SKM-1 treated with dmso at 0.1 percent for 144 hours (cell line): ENCODE data around the gene TMCO4.
A peak's percentile ranks its signal among the peaks of the same experiment; 100 is the strongest.

ENCODE experiments used
- DNase-seq: peaks from one replicate; lab custom pipeline; 2025; ENCODE audit not compliant: unreplicated experiment; lab: John Stamatoyannopoulos, UW

Gene TMCO4

DNA sequence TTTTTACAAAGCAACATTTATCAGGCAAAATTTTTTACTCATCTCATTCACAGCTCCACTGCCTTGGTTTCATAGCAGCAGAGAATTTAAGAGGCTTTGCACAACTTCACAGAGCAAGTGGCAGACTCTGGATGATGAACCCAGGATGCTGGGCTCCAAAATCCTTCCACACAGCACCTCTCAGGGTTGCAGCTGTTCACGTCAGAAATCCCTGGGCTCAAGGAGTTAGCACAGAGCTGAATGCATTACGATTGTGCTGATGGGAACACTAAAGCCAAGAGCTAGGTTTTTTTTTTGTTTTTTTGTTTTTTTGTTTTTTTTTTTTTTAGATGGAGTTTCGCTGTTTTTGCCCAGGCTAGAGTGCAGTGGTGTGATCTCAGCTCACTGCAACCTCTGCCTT, 137.4 kb downstream of the TMCO4 start:
- DNase-seq, result no peak

DNA sequence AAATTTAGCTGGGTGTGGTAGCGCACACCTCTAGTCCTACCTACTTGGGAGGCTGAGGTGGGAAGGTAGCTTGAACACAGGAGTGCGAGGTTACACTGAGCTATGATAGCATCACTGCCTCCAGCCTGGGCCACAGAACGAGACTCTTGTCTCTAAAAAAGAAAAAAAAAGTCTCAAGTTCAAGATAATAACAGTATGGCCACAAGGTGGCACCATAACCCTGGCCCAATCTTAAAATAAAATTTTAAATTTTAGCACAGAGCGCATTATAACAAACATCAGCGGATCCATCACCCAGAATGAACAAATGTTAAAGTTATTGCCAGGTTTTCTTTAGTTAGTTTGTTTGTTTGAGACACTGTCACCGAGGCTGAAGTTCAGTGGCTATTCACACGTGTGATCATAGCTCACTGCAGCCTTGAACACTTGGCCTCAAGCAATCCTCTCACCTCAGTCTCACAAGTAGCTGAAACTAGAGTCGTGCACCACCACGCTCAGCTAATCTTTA, 137.9 kb downstream of the TMCO4 start:
- peak; percentile 47 for DNase-seq

DNA sequence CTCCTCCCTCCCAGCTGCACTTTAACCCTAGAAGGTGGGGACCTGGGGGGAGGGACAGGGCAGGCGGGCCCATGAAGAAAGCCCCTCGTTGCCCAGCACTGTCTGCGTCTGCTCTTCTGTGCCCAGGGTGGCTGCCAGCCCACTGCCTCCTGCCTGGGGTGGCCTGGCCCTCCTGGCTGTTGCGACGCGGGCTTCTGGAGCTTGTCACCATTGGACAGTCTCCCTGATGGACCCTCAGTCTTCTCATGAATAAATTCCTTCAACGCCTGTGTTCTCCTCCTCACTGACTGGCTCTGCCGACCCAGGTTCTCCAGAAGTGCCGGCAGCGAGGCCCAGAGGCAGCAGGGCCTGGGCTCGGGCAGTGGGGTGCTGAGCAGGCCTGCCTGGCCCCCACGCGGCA, 141.5 kb downstream of the TMCO4 start:
- no peak for DNase-seq

DNA sequence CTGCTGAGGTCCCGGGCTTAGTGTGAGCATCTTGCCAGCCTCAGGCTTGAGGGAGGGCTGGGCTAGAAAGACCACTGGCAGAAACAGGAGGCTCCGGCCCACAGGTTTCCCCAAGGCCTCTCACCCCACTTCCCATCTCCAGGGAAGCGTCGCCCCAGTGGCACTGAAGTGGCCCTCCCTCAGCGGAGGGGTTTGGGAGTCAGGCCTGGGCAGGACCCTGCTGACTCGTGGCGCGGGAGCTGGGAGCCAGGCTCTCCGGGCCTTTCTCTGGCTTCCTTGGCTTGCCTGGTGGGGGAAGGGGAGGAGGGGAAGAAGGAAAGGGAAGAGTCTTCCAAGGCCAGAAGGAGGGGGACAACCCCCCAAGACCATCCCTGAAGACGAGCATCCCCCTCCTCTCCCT, 142.2 kb downstream of the TMCO4 start:
- DNase-seq, result no peak

DNA sequence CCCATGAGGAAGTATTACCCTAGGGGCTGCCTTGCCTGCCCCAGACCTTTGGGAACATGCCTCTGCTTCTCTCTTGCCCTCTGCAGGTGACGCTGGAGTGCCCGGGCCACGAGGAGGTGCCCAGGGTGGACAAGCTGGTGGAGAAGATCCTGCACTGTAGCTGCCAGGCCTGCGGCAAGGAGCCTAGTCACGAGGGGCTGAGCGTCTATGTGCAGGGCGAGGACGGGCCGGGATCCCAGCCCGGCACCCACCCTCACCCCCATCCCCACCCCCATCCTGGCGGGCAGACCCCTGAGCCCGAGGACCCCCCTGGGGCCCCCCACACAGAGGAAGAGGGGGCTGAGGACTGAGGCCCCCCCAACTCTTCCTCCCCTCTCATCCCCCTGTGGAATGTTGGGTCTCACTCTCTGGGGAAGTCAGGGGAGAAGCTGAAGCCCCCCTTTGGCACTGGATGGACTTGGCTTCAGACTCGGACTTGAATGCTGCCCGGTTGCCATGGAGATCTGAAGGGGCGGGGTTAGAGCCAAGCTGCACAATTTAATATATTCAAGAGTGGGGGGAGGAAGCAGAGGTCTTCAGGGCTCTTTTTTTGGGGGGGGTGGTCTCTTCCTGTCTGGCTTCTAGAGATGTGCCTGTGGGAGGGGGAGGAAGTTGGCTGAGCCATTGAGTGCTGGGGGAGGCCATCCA, 142.8 kb downstream of the TMCO4 start:
- DNase-seq, result no peak

DNA sequence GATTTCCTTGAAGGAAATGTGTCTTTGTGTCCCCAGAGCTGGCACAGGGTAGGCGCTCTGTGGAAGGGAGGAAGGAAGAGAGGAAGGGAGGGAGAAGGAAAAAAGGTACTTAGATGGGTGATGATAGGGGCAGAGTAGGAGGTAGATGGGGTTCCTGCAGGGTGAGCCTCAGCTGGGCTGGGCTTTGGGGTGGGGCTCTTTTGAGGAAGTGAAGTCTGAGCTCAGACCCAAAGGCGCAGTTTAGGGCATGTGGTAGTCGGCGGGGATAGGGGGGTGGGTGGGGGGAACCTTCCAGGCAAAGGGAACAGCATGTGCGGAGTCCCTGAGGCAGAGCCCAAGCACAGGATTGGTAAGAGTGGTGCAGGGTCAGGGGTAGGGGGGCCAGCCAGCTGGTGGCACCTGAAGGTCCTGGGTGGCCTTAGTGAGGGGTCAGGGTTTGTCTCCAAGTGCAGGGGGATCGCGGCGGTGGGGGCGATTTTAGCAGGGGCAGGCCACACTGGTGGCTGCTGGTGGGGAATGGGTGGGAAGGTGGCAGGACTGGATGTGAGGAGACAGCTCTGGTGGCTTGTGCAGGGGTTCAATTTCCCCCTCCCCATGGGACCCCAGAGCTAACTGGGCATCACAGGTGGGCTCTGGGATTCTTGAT, 143.5 kb downstream of the TMCO4 start:
- no peak for DNase-seq

DNA sequence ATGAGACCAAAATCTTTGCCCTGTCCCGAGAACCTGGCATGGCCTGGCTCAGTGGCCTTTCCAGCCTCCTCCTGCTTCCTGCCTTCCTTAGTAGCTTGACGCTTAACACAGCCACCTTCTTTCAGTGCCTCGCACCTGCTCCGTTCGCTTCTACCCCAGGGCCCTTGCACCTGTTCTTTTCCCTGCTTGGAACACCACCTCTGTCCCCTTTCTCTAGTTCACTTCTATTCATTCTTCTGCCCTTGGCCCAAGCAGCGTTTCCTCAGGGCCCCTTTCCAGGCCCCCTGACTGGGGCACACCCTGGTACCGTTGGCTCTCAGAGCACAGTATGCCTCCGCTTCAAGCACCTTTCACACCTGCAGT, 144.0 kb downstream of the TMCO4 start:
- DNase-seq, result no peak

DNA sequence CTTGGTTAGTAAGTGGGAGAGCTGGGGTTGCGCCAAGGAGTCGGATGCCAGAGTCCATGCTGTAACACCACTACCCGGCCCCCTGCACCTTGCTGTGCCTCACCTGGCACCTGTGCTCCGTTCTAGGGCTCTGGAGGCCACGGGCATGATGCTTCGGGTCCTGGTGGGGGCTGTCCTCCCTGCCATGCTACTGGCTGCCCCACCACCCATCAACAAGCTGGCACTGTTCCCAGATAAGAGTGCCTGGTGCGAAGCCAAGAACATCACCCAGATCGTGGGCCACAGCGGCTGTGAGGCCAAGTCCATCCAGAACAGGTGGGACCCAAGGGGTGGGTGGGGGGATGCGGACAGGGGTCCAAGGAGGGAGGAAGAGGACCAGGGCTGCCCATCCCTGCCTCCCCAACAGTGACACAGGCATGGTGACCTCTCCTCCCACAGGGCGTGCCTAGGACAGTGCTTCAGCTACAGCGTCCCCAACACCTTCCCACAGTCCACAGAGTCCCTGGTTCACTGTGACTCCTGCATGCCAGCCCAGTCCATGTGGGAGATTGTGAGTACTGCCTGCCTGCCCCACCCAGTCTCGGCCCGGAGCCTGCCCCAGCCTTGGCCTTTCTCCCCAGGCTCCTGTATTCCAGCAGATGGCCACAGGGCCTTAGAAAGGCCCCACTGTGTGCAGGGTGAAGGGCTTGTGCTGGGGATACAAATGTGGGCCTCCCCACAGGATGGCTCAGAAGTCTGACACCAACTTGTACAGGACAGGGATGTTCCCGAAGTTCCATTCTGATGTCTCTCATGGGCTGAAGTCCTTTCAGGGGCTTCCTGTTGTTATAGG, 144.6 kb downstream of the TMCO4 start:
- no peak for DNase-seq

DNA sequence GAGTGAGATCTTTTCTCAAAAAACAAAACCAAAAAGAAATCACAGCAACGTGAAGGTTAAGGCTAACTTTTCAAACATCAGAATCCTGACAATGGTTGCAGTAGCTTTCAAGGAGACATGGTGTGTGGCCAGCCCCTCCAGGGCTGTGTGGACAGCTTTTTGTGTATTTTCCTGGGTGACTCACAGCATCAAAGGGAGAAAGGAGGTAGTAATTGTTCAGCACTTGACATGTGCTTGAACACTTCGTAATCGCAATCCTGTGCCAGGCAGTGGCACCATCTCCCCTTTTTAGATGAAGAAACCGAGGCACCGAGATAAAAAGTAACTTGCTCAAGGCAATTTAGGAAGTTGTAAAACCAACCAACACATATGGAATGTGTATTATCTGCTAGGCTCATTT, 145.3 kb downstream of the TMCO4 start:
- no peak for DNase-seq

DNA sequence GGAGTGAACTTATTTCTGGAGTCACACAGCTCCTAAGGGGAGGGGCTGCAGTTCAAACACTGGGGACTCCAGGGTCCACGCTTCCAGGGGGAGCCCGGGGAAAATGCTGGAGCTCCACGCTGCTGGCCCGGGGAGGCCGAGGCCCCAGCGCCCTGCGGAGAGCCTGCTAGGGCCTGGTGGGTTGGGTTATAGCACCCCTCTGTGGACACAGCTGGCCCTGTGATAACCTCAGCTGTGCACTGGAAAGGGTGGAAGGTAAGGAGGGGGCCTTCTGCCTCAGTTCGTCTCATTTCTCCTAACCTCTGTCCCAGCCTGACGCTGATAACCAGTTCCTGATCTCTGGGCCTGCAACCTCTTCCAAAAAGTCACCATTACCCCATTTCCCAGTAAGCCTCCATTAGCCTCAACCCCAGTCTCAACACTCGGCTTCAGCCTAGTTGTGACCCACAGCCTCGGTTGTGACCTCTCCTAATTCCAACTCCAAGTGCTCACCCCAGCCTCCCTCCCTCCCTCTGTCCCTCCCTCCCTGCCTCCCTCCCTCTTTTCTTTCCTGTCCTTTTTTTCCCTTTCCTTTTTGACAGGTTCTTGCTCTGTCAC, 148.5 kb downstream of the TMCO4 start:
- no peak for DNase-seq

DNA sequence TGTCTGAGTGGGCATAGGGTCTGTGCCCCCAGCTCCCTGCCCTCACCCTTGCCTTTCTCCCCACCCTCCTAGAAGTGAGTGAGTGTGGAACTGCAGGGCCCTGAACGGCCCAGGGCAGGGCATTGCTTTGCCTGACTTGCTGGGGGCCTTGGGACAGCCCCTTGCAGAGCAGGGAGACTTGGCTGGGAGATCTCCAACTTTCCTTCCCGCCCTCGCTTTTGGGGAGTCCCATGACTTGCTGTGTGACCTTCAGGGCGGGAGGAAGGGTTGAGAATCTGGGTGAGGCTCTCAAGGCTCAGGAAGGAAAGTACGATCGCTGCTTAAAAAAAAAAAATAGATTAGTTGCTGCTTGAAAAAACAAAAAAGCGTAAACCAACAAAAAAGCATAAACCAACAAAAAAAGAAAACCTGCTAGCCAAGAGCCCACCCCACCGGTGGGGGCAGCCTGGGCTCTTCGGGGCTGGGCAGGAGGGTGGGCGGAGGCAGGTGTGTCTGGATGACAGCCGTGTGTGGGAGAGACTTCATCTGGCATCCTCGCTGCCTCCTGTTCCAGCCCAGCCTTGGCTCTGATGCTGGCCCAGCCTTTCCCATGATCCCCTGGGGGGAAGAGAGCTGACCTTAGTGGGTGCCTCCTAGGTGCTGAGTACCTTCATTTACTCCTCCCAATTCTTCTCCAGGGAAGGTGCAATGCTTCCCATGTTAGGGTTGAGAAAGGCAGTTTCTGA, 149.1 kb downstream of the TMCO4 start:
- DNase-seq, result no peak

DNA sequence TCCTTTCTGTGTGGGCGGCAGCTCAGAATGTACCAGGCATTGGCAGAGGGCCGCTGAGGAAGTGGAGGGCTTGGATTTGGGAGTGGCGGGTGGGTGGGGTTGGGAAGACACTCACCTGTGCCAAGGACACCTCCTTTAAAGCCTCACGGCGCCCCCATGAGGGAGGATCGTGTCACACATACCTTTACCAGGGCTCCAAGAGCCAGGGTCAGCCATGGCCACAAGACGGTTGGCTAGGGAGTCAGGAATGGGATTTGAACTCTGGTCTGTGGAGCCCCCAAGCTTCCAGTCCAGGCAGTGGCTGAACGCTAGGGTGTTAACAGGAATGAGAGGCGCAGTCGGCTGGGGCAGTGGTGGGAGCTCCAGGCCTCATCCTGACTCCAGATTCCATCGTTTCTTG, 151.0 kb downstream of the TMCO4 start:
- DNase-seq, result no peak

DNA sequence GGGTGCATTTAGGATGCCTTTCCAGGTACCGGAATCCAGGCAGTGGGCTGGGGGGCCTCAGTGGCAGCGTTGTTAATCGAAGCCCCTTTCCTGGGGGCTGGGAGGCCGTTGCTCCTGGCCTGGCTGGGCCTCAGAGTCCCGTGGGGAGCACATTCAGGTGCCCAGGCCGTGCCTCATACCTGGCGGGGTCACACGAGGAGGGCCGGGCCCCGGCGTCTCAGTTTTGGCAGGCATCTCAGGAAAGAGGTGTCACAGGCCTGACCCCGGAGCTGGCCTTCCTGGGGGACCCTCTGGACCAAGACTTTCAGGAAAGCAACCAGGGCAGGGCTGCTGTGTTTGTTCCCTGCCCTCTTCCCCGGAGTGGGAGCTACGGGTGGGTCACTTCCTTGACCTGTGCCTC, 151.5 kb downstream of the TMCO4 start:
- no peak for DNase-seq

DNA sequence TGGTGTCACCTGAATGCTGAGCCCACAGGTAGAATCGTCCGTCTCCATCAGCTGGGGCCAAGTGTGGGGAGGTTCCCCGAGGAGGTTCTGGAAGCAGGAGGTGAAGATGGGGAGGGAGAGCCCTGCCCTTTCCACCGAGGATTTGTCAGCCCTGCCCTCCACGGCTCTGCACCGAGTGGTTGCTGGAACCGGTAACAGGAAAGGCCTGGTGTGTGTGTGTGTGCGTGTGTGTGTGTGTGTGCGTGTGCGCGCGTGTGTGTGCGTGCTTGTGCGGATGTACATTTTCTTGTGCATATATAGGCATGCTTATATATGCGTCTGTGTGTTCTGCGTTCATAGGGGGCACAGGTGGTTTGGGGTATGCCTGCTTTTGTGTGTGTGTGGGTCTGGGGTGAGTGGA, 152.1 kb downstream of the TMCO4 start:
- no peak for DNase-seq

DNA sequence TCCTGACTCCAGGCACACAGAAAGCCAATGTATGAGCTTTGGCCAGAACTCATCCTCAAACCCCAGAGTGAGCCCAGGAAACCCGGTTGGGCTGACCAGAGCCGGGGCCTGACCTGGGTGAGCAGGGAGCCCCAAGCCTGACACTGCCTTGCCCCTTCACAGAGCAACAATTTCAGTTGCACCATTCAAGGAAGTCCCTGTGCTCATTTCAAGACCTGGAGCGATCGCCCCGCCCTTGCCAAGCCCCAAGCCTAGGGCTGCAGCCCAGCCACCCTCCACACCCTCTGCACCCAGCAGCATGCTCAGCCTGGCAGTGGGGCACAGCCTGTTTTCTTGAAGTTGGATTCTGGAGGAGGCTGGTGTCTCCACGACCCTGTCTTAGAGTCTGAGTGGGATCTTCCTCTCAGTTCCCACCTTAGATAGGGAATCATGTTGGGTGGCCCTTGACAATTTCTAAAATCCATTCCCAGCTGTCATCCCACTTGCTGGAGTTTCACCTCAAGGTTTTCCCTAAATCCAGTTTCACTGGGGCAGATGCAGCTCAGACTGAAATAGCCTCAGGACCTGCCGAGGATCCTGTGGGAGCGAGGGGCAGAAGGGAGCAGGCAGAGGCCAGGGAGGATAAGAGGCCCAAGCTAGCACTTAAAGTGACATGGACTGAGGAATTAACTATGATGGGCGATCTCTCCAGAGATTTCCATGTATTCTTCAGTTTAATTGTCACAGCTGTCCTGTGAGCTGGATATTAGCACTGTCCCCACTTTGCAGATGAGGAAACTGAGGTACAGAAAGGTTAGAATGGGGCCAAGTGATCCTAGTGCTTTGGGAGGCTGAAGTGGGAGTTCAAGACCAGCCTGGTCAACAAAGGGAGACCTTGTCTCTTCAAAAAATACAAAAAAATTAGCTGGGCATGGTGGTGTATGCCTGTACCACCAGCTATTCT, 153.1 kb downstream of the TMCO4 start:
- DNase-seq, result no peak

DNA sequence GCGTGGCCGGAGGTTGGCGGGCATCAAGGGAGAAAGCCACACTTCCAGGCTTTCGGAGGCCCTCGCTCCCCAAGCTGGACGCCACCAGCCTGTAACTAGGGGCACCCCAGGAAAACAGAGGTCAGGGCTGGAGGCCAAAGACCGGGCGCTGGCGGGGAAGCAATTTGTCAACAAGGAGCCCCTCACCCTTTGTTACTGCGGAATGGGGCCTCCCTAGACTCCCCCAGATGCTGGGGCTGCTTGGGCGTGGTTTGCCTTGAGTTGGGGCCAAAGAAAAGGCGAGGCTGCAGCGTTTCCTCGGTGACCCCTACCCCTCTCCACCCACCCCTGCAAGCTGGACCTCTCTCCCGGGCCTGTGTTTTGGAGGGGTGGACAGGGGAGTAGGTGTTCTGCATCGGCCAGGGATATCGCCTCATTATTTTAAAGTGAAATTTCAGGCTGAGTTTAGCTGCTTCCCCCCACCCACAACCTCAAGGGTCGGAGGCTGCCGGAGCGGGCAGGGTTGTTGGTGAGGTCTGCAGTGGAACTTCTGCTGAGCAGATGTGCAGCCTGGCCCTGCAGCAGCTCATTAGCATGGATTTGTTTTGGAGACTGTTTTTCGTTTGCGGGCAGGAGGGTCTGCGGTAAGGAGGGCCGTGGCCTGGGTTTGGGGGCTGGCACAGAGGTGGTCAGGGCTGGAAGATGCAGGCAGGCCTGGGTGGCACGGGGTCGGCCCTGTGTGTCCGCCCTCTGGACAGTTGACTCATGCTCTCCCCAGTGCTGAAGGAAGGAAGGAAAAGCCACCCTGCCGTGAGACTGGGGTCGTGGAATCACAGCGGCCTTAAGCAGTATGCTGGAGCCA, 154.1 kb downstream of the TMCO4 start:
- no peak for DNase-seq

DNA sequence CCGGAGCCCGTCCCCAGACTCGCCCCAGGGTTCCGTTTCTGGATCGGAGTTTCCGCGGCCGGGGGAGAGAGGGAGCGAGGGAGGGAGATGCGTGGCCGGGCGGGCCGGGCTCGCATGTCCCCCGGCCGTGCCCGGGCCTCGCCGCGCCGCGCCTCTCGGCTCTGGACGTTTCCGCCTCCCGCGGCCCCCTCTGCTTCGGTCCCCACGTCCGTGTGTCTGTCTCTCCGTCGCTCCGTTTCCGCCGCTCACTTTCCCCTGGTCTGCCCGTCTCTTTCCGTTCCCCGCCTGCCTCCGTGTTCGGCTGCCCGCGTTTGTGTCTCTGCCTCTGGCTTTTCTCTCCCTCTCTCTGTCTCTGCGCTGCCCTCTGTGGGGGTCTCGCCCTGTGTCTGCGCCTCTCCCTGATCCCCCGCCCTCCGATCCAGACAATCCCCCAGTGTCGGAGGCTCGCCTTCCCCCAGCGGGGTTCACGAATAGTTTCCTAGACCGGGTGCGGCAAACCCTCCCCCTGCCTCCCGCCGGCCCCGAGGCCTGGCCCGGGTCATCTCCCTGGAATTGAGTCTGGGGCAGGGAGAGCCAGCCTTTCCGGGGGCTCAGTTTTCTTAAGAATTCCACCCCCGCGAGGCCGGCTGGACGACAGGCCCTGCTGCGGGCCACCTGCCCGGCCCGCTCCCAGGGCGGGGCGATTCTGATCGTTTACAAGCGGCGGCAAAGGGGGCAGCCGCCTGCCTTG, 154.9 kb downstream of the TMCO4 start:
- DNase-seq, result no peak

DNA sequence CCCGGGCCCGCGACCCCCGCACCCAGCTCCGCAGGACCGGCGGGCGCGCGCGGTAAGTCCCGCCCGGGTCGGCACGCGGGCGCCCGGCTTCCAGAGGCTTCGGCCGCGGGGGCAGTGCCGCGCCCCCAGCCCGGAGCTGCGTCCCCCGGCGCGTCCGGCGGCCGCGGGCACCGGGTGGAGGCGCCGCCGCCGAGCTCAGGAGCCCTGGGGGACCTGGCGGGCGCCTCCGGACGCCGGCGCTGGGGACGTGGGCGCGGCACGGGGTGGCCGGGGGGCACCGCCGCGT, 155.4 kb downstream of the TMCO4 start:
- no peak for DNase-seq
